HG02610 (cell line): ENCODE data around the gene DELE1.
"Not testable (repeated sequence)": the region's sequence is repeated elsewhere in the genome, so short reads cannot be mapped to it uniquely, and the experiment has no call there.

Experiments used
- ATAC-seq: cut with Tn5 transposase; IDR thresholded peaks from one replicate; pipeline ENCODE4 v1.9.1; 2021; ENCODE audit warnings: mild to moderate bottlenecking, moderate library complexity; ENCODE audit not compliant: unreplicated experiment

DELE1 gene

DNA sequence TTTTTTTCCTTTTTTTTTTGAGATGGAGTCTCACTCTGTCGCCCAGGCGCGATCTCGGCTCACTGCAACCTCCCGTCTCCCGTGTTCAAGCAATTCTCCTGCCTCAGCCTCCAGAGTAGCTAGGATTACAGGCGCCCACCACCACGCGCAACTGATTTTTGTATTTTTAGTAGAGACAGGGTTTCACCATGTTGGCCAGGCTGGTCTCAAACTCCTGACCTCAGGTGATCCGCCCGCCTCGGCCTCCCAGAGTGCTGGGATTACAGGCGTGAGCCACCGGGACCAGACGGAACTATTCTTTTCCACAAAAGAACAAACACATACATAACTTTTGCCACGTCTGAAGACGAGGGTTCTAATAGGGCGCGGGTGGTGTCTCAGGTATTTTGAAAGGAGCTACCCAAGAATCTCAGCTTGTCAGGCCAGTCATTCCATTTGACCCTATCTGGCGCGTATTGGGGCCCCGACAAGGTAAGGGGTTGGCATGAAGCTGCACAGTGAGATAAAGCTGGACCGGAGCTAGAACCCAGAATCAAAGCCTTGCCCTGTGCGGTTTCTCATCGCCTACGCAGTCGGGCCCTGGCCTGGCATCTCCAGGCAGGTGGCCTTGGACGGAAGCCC, 734 bp upstream of the DELE1 start:
- not testable (repeated sequence) for ATAC-seq

- ATAC-seq, result no peak
Measured at GRCh38 chr5:141926434-141926833, 2.8 kb downstream of the DELE1 start.

DNA sequence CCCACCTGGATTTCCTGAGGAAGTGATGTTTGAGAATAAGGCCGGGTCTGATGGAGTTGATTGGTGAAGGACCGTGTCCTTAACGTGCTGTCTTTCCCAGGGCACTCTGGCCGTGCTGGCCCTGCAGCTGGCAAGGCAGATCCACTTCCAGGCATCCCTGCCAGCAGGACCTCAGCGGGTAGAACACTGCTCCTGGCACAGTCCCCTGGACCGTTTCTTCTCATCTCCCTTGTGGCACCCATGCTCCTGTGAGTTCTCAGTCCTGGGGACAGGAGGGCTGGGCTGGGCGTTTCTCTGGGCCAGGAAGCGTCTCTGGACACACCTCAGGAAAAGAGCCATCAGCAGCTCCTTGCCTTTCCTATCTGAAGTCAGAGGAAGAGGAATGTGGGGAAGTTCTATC, 4.4 kb downstream of the DELE1 start:
- no peak for ATAC-seq

- ATAC-seq, result no peak
Measured at GRCh38 chr5:141929398-141930058, 5.9 kb downstream of the DELE1 start.

DNA sequence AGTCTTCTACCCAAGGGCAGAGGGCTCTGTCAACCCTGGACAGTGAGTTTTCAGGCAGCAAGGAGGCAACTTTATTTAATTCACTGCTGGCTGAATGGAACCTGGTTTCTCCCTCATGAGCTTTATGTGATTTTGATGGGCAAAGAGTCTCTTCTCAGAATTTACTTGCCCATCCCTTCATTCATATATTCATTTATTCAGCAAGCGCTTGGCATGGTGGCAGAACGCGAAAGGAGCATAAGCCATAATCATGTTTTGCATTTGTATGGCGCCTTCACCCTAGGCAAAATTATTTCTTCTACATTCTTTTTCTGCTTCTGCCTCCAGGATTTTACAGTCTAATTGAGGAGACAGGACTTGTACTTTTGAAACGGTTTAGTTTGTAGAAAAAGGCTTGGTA, 8.0 kb downstream of the DELE1 start:
- ATAC-seq, result no peak

- no peak for ATAC-seq
Measured at GRCh38 chr5:141933151-141933550, 9.5 kb downstream of the DELE1 start.

GRCh38 chr5:141934099-141934844, 10.6 kb downstream of the DELE1 start:
- no peak for ATAC-seq

- ATAC-seq, result no peak
Measured at GRCh38 chr5:141935538-141935937, 11.9 kb downstream of the DELE1 start.

DNA sequence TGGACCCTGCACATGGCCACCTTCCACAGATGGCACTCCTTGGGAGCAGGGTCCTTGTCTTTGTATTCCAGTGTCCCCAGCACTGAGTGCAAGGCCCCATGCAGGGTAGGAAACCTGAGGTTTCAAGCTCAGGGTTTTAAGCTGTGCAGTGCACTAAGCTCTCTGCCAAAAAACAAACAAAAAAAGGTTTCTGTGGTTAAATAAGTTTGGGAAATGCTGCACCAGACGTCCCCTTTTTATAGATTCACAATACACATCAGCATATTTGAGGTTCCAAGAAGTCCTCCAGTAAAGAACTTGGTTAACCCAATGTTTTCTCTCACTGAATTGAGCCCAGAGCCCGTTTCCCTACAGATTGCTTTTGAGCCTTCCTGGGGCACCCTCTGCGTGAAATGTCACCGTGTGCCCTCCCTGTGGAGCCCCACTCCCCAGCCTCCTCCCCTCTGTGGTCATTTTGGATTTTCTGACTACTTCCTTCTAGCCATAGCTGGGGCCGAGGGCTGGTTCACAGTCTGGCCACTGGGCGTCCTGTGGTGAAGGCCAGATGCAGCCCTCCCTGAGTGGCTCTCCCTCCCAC, 17.1 kb downstream of the DELE1 start:
- no peak for ATAC-seq

GRCh38 chr5:141941307-141941706, 17.6 kb downstream of the DELE1 start:
- no peak for ATAC-seq

- ATAC-seq, result no peak
Measured at GRCh38 chr5:141941779-141942178, 18.1 kb downstream of the DELE1 start.

- ATAC-seq, result no peak
Measured at GRCh38 chr5:141942185-141942857, 18.6 kb downstream of the DELE1 start.

DNA sequence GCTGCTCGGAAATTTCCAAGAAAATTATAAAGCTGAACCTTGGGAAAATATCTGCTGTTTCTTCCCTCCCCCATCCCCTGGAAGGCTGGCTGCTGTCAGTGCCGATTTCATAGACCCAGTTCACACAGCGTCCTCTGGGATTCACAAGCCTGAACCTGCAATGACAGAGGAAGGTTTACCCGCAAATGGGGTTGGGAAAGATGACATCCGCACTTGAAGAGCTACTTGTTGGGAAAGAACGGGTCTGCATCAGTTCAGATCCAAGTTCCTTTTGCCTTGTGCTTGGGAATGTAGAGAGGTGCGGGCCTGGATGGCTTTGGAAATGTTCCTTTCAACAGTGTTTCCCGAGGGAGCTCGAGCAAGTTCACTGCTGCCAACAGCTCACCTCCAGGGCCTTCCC, 20.4 kb downstream of the DELE1 start:
- no peak for ATAC-seq

- ATAC-seq, result no peak
Measured at GRCh38 chr5:141945511-141946051, 21.9 kb downstream of the DELE1 start.

- ATAC-seq, result no peak
Measured at GRCh38 chr5:141947316-141947715, 23.6 kb downstream of the DELE1 start.

DNA sequence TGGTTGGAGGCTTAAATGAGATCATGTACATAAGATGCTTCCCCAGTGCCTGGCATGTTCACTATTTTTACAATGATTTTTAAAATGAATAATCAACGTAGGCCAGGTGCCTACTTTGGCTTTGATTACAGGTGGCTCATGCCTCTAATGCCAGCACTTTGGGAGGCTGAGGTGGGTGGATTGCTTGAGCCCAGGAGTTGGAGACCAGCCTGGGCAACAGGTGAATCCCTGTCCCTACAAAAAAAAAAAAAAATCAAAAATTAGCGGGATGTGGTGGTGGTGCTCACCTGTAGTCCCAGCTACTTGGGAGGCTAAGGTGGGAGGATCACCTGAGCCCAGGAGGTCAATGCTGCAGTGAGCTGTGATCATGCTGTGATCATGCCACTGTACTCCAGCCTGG, 25.1 kb downstream of the DELE1 start:
- ATAC-seq, result no peak

DNA sequence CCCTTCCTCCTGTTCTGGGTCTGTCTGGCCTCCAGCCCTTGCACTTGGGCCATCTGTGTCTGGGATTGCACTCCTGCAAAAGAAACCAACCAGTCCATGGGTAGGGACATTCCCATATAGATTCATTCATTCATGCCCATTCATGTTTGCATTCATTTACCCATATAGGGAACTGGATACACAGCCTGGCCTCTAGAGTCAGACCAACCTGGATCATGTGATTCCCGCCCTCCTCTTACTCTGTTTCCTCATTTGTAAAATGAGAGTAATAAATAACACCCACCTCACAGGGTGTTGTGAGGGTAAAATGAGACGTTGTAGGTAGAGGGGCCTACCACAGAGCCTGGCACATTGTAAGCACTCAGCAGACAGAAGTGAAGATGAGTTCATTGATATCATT, 25.8 kb downstream of the DELE1 start:
- ATAC-seq, result no peak

- no peak for ATAC-seq
Measured at GRCh38 chr5:141950207-141951005, 26.7 kb downstream of the DELE1 start.

GRCh38 chr5:141951332-141951781, 27.7 kb downstream of the DELE1 start:
- ATAC-seq, result peak; percentile 78

GRCh38 chr5:141952020-141952419, 28.3 kb downstream of the DELE1 start:
- ATAC-seq, result no peak
